Testis (tissue), 2 donors: ENCODE data around the gene UGP2.

Experiments used
- POLR2A ChIP-seq: fragments of 450-650 bp; IDR thresholded peaks from one replicate; pipeline ENCODE4 v1.6.1; 2017; ENCODE audit warnings: antibody characterized with exemption, mild to moderate bottlenecking, moderate library complexity
- TF ChIP-seq, protein P1 (sequence below), 3 experiments: fragments of 450-650 bp in 2 of 3; fragments of 200-600 bp in 1 of 3; sonication (generic) in 1 of 3; IDR thresholded peaks; one replicate each; pipeline ENCODE4 v1.5.1; 2016 to 2019; ENCODE audit warnings: antibody characterized with exemption in 3 of 3, mild to moderate bottlenecking in 2 of 3, moderate library complexity in 1 of 3

DNA sequence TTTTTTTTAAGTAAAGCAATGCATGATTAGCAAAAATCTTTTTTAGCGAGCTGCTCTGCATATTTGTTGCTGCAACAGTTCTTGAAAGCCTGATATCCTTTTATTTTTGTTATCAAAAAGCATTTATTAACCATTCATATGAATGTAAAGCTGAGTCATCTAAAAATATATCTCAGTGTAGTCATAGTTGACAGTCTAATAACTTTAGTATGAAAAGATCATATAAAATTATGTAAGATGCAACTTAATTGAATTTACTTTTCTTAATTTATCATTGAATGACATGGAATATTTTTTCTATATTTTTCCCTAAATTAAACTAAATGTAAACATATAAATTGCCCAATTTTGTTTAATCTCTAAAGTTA is 8.5 kb downstream of the UGP2 start:
- TF ChIP-seq, protein P1, sequence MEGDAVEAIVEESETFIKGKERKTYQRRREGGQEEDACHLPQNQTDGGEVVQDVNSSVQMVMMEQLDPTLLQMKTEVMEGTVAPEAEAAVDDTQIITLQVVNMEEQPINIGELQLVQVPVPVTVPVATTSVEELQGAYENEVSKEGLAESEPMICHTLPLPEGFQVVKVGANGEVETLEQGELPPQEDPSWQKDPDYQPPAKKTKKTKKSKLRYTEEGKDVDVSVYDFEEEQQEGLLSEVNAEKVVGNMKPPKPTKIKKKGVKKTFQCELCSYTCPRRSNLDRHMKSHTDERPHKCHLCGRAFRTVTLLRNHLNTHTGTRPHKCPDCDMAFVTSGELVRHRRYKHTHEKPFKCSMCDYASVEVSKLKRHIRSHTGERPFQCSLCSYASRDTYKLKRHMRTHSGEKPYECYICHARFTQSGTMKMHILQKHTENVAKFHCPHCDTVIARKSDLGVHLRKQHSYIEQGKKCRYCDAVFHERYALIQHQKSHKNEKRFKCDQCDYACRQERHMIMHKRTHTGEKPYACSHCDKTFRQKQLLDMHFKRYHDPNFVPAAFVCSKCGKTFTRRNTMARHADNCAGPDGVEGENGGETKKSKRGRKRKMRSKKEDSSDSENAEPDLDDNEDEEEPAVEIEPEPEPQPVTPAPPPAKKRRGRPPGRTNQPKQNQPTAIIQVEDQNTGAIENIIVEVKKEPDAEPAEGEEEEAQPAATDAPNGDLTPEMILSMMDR (IDR thresholded peaks at IDR 0.05) = no peak
- TF ChIP-seq POLR2A = no peak
